ENCODE results near the gene ERICH4.

The ERICH4 gene

DNA sequence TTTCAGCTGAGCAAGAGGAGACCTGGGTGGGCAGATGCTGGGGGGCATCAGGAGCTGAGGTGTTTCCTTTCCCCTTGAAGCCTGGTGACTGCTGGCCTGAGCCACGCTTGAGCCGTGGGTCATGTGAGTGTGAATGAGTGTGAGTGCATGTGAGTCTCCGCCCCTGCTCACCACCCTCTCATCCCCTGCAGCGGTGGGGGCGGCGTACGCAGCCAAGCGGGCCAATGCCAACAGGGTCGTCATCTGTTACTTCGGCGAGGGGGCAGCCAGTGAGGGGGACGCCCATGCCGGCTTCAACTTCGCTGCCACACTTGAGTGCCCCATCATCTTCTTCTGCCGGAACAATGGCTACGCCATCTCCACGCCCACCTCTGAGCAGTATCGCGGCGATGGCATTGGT, 21.0 kb upstream of the ERICH4 start:
- TF ChIP-seq EZH2 (IDR thresholded peaks at IDR 0.05; ENCODE audit: borderline replicate concordance, low read depth, low read length, severe bottlenecking): no peak
- TF ChIP-seq, protein P1, sequence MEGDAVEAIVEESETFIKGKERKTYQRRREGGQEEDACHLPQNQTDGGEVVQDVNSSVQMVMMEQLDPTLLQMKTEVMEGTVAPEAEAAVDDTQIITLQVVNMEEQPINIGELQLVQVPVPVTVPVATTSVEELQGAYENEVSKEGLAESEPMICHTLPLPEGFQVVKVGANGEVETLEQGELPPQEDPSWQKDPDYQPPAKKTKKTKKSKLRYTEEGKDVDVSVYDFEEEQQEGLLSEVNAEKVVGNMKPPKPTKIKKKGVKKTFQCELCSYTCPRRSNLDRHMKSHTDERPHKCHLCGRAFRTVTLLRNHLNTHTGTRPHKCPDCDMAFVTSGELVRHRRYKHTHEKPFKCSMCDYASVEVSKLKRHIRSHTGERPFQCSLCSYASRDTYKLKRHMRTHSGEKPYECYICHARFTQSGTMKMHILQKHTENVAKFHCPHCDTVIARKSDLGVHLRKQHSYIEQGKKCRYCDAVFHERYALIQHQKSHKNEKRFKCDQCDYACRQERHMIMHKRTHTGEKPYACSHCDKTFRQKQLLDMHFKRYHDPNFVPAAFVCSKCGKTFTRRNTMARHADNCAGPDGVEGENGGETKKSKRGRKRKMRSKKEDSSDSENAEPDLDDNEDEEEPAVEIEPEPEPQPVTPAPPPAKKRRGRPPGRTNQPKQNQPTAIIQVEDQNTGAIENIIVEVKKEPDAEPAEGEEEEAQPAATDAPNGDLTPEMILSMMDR (IDR thresholded peaks at IDR 0.05; ENCODE audit: borderline replicate concordance, extremely low read depth, low read length, poor library complexity, severe bottlenecking): no peak
- ATAC-seq (ENCODE audit: insufficient read depth, low read depth) (no peak), DNase-seq (no peak)
- Histone ChIP-seq H3K4me3 (ENCODE audit: low read depth in 1 of 2, low read length in 2 of 2) (no peak overlapping the region), H3K9me3 (ENCODE audit: insufficient read depth, low read length, severe bottlenecking) (no peaks in the 10 kb centered on the region), H3K27ac (ENCODE audit: low read length) (no peak overlapping the region), H3K4me1 (ENCODE audit: insufficient read depth, low read length) (no peaks in the 10 kb centered on the region), H3K79me2 (ENCODE audit: insufficient read depth, low read length) (no peaks in the 10 kb centered on the region), H4K20me1 (ENCODE audit: insufficient read depth, low read length) (peaks cover 4% of the 10 kb centered on the region; the same call in 1 of the 2 replicates), H3K27me3 (ENCODE audit: insufficient read depth, low read length, poor library complexity) (no peaks in the 10 kb centered on the region), H3K4me2 (ENCODE audit: insufficient read depth, low read length) (no peak overlapping the region), H3K9ac (ENCODE audit: low read depth, low read length) (no peak overlapping the region), H3K36me3 (ENCODE audit: insufficient read depth, low read length) (peaks cover 64% of the 10 kb centered on the region), H2AFZ (ENCODE audit: low read depth, low read length) (no peak overlapping the region)

- H3K27ac ChIP-seq (ENCODE audit: low read length): no peak overlapping the region
- TF ChIP-seq, protein P1 (IDR thresholded peaks at IDR 0.05; ENCODE audit: borderline replicate concordance, extremely low read depth, low read length, poor library complexity, severe bottlenecking): no peak
- TF ChIP-seq EZH2 (IDR thresholded peaks at IDR 0.05; ENCODE audit: borderline replicate concordance, low read depth, low read length, severe bottlenecking): no peak
- no peak for DNase-seq
Measured at GRCh38 chr19:41422456-41422855, 20.5 kb upstream of the ERICH4 start.

GRCh38 chr19:41422955-41423354, 20.0 kb upstream of the ERICH4 start:
- H3K9ac ChIP-seq (ENCODE audit: low read depth, low read length): no peak overlapping the region
- no peak for ATAC-seq (ENCODE audit: insufficient read depth, low read depth)
- no peak for DNase-seq
- H3K27ac ChIP-seq (ENCODE audit: low read length): no peak overlapping the region
- no peaks in the 10 kb centered on the region for H3K4me1 ChIP-seq (ENCODE audit: insufficient read depth, low read length)
- H2AFZ ChIP-seq (ENCODE audit: low read depth, low read length): no peak overlapping the region
- H3K36me3 ChIP-seq (ENCODE audit: insufficient read depth, low read length): peaks cover 61% of the 10 kb centered on the region
- peaks cover 4% of the 10 kb centered on the region; the same call in 1 of the 2 replicates for H4K20me1 ChIP-seq (ENCODE audit: insufficient read depth, low read length)
- H3K79me2 ChIP-seq (ENCODE audit: insufficient read depth, low read length): no peaks in the 10 kb centered on the region
- TF ChIP-seq, protein P1 (IDR thresholded peaks at IDR 0.05; ENCODE audit: borderline replicate concordance, extremely low read depth, low read length, poor library complexity, severe bottlenecking): no peak
- no peak for TF ChIP-seq EZH2 (IDR thresholded peaks at IDR 0.05; ENCODE audit: borderline replicate concordance, low read depth, low read length, severe bottlenecking)
- no peak overlapping the region for H3K4me3 ChIP-seq (ENCODE audit: low read depth in 1 of 2, low read length in 2 of 2)
- H3K9me3 ChIP-seq (ENCODE audit: insufficient read depth, low read length, severe bottlenecking): no peaks in the 10 kb centered on the region
- H3K4me2 ChIP-seq (ENCODE audit: insufficient read depth, low read length): no peak overlapping the region
- H3K27me3 ChIP-seq (ENCODE audit: insufficient read depth, low read length, poor library complexity): no peaks in the 10 kb centered on the region

More at GRCh38 chr19:41422456-41422855, 20.5 kb upstream of the ERICH4 start:
- ATAC-seq (ENCODE audit: insufficient read depth, low read depth): no peak
- Histone ChIP-seq H3K79me2 (ENCODE audit: insufficient read depth, low read length) (no peaks in the 10 kb centered on the region), H3K27me3 (ENCODE audit: insufficient read depth, low read length, poor library complexity) (no peaks in the 10 kb centered on the region), H3K9me3 (ENCODE audit: insufficient read depth, low read length, severe bottlenecking) (no peaks in the 10 kb centered on the region), H4K20me1 (ENCODE audit: insufficient read depth, low read length) (peaks cover 4% of the 10 kb centered on the region; the same call in 1 of the 2 replicates), H3K9ac (ENCODE audit: low read depth, low read length) (no peak overlapping the region), H3K4me3 (ENCODE audit: low read depth in 1 of 2, low read length in 2 of 2) (no peak overlapping the region), H3K4me2 (ENCODE audit: insufficient read depth, low read length) (no peak overlapping the region), H2AFZ (ENCODE audit: low read depth, low read length) (no peak overlapping the region), H3K36me3 (ENCODE audit: insufficient read depth, low read length) (peaks cover 61% of the 10 kb centered on the region), H3K4me1 (ENCODE audit: insufficient read depth, low read length) (no peaks in the 10 kb centered on the region)

All from DND-41 (cell line).